Bone marrow (tissue), 2 donors: ENCODE data around the gene GPATCH2L.

Experiments
- DNase-seq, 2 donors: peaks; one replicate each; lab custom pipeline; 2025; lab: John Stamatoyannopoulos, UW

Gene GPATCH2L

DNA sequence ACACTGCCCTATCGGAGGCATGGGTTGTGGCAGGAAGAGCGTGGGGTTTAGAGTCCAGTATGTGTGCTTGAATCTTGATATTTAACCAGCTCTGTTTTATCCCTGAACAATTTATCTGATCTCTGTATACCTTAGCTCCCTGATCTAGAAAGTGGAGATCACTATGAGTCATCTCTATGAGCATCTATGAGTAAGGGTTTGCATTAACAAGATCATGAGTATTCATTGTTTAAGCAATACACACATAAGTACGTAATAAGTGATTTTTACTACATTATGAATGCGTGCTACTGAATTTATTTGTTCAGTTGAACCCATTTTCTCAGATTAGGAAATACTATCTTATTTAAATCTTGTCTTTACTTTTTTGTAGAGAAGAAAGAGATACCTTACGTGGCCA, 49.4 kb downstream of the GPATCH2L start:
- no peak for DNase-seq

- DNase-seq: no peak
These were observed 51.6 kb downstream of the GPATCH2L start for GRCh38 chr14:76203086-76204001.

DNA sequence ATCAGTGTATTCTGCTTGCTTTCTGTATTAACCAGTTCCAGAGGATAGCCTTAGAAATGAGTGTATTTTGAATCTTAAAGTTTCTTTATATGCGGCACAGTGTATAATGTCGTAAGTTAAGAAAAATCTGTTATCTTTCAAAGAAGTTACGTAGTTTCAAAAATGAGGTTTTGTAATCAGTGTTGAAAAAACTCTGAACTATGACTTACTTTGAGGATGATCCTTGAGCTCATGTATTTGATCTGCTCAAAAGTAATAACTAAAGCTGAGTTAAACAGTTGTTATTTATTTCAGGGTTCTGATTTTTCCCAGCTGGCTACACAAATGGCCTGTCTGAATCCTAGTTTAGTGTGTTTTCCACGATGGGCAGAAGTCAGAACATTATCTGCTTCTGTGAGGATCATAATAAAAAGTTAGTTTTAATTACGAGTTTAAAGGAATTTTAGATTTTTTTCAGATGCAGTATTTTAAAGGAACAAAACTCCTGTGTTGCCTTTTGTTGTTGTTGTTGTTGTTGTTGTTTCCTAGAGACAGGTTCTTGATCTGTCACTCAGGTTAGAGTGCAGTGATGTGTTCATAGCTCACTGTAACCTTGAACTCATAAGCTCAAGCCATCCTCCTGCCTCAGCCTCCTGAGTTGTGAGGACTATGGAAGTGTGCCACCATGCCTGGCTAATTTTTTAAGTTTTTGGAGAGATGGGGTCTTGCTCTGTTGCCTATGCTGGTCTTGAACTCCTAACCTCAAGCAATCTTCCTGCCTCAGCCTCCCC, 52.9 kb downstream of the GPATCH2L start:
- DNase-seq: no peak

DNA sequence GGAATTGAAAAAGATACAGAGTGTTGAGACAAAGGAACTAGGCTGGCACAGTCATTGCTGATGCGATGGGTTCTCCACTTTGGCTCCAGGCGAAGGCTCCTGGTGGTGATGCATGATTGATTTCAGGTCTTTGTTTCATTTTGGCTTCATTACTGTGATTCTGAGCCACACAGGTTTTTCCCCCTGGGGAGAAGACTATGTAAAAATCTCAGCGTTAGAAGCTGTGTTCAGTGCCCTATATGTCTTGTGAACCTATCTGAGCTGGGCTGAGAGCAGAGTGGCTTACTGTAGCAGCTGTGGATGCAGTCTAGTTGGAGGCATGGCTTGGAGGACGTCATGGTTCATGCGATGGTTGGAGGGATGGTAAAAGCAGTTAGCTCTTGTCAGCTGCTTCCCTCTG, 54.0 kb downstream of the GPATCH2L start:
- no peak for DNase-seq

- DNase-seq: no peak
These were observed 56.6 kb downstream of the GPATCH2L start for GRCh38 chr14:76208340-76208739.

DNA sequence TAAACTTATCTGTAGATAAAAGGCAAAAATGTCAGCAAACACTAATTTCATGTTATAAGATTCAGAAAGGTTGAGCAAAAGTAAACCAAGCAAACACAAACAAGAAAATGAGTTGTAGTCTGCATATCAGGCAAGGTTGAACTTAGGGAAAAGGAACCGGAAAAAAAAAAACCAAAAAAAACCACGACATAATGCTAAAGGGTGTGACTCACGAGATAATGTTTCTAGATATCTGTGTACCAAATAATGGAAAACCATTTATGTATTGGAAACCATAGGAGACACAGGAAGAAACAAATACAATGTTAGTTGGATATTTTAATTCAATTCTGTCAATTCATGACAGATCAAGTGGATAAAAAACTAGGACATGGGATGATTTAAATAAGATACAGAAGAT, 60.5 kb downstream of the GPATCH2L start:
- DNase-seq: no peak

DNA sequence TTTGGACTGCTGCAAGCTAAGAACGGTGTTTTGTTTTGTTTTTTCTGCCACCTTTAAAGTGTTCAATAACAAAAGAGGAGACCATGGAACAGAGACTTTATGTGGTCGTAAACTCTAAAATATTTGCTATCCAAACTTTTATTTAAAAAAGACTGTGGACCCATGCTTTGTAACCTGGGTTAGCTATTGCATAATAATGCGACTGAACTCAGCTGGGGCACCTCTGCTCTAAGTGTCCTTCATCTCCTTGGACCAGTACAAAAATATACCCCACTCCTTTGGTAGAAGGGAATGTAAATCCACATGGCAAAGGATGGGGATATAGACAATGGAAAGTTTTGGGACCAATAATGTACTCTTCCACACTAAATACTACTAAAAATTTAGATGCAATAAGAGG, 65.5 kb downstream of the GPATCH2L start:
- no peak for DNase-seq

- no peak for DNase-seq
These were observed 66.9 kb downstream of the GPATCH2L start for GRCh38 chr14:76218662-76219061.

- no peak for DNase-seq
These were observed 68.2 kb downstream of the GPATCH2L start for GRCh38 chr14:76219873-76220272.

DNA sequence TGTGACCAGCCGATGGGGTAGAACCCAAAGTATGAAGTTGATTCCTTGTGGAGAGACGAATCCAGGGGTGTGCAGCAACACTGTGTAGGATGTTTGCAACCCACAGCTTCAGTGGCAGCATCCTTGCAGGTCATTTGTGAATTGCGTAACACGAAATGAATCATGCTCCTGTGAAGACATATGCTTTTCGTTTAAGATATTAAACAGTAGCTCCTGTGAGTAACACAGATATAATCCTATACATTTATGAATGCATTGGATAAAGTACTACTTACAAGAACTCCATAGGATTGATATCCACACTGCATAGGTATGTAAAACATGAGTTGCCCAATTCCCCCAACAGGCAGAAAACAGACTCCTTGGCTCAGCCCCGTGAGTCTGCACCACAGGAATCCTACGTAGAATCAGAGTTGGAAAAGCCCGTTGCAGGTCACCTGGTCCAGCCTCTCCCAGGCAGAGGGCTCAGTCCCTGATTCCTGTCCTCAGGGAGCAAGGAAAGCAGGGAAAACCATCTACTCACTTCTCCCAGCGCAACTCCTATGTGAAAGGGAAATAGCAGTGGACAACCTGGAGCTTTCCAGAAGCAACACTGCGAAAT, 75.8 kb downstream of the GPATCH2L start:
- no peak for DNase-seq

GRCh38 chr14:76228138-76228537, 76.4 kb downstream of the GPATCH2L start:
- DNase-seq: no peak

DNA sequence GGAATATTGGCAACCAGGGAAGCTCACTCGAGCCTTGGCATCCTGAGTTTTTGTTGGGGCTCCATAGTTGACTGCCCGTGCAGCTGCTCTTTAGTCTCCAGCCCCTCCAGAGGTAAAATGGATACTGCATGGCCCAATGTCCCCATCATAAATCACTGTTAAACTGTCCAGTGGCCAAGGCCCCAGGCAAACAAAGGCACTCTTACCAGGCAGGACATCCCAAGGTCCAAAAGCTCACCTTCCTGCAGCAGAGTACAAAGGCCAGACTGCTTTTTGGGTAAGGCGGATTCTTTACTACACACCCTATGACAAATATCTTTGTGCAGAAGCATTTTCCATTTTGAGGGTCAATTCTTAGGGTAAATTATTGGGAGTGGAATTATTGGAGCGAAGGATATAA, 81.1 kb downstream of the GPATCH2L start:
- no peak for DNase-seq

DNA sequence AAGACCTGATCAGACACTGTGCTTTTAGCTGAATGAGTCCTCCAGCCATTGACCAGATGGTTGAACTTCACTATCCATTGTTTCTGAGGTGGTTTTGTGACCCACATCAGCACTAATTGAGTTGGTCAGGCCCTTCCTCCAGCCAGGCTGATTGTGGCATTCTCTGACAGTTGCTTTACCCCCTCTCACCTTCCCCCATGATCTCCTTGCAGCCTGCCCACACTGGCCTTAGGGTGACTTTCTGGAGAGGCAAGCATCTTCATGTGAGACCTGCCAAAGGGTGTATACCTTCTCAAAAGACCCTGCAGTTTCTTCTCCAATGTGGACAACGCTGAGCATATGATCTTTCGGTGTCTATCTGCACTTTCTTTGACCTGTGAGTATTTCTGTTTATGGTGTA, 83.9 kb downstream of the GPATCH2L start:
- DNase-seq: no peak

DNA sequence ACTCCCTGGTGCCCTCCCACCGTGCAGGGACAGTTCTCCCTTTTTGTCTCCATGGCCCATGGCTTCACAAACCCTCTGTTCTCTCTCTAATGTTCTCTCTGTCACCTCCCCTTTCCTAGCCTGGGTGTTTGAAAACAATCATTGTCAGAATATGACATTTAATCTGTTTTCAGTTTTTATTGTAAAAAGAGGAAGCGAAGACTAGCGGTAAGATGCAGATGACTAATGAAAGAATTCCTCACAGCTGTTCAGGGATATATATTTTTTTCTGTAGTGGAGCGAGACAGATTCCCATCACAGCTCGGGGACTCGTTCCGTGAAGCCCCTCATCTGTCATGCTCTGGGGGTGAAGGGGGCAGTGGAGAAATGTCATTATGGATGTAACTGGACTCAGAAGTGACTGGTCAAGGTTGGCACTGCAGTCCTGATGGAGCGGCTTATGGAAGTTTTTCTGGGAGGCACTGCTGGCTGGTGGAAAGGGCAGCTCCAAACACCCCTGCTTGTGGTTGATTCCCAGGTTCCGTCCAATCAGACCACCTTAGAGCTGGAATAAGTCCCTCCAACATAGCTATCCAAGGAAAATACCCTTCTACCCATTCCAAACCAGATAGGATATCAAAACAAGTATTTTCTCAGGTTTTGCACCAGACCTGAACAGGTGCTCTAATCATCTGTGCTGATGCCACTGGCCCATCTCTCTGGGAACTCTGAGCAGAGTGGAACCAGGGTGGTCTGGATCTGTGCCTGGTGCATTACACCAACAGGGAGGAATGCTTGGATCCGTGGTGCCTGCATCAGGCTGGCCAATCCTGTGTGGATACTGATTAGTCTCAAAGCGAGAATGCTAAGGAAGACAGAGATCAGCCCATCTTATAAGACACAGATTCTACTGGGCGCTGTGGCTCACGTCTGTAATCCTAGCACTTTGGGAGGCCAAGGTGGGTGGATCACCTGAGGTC, 84.7 kb downstream of the GPATCH2L start:
- no peak for DNase-seq

DNA sequence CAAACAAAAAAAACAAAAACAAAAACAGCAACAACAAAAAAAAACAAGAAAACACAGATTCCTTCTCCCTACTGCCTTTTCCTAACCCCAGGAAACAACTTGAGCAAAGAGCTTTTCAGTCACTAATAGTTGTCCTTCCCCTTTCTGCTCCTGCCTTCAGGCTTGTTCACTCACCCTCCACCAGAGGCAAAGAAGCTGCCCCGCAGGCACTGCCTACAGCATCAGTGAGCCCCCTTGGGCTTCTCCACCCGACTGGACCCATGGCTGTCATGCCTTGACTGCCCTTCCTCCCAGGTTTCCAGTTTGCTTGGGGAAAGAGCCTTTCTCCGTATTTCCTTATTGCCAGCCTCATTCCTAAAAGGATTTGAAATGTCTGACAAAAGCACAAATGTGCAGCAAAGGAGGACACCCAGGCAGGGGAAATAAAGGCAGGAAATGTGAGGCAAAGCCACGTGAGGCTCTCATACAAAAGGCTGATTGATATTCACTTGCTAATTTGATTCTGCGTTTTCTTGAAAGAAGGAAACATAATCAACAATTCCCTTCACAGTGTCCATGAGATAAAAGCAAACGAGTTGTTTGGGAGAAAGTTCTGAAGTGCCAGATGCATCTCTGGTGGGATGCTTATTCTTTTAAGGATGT, 85.7 kb downstream of the GPATCH2L start:
- no peak for DNase-seq

DNA sequence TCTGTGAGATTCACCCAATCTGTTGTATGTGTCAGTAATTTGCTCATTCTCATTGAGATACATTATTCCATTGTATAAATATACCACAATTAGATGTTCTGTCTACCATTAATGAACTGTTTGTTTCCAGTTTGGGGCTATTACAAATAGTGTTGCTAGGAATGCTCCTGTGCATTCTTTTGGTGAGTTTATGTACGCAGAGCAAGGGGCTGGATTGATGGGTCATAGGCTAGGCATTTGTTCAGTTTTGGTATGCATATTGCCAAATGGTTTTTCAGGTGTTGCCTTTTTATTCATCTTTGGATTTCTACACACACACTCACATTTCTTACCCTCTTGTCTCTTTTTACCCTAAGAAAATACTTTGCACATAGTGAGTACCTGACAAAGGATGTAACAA, 93.4 kb downstream of the GPATCH2L start:
- no peak for DNase-seq

DNA sequence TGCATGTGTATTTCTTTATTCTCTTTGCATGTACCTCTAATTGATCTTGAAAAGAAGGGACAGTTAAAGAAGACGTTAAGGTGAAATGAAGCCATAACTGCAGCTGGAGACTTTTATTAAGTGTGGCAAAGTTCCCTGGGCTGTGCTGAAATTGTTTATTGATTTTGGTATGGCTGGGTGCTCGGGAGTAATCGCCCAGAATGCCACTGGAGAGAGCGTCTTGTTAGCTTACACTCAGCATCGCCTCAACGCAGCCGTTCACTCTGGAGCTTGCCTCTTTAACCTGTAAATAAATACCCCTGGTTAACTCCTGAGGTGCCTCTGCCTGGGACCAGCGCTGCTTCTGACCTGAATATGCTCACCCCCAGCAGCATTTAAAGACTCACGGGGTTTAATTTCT, 98.6 kb downstream of the GPATCH2L start:
- no peak for DNase-seq

GRCh38 chr14:76252471-76252870, 100.7 kb downstream of the GPATCH2L start:
- no peak for DNase-seq

GRCh38 chr14:76253111-76253510, 101.4 kb downstream of the GPATCH2L start:
- DNase-seq: no peak

DNA sequence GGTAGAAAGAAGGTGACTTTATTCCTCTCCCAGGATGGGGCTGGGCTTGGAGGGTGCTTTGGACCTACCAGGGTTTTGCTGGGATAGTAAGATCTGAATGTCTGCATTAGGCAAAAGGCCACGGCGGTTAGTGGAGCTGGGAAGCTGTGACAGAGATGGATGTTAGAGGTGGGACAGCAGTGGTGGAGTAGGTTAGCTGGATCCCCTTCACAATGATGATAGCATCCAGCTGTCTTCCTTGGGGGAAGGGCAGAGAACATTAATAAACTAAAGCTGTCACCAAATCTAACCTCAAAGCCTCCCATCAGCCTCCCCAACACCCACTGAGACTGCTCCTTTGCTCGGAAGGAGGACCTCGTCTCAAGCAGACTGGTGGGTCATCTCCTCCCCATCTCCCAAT, 104.8 kb downstream of the GPATCH2L start:
- DNase-seq: no peak

DNA sequence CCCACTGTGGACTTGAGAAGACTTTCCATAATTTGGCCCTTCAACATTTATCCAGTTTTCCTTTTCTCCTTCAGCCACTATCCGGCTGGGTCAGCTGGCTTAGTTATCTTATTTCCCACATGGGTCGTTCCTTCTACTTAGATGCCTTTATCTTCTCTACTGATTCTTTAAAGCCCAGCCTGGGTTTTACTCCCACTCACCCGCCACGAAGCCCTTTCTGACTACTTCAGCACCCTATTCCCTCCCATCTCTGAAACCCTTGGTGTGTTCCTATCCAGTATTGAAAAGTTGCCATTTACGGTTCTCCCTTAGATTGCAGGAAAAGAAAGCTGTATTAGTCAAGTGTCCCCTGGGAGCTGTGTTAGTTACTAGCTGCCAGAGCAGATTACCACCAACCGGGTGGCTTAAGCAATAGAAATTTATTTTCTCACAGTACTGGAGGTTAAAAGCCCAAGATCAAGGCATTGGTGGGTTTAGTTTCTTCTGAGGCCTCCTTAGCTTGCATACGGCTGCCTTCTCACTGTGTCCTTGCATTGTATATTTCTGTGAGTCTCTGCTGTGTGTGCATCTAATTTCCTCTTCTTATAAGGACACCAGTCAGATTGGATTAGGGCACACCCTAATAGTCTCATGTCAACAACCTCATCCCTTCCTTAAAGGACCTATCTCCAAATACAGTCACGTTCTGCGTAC, 105.5 kb downstream of the GPATCH2L start:
- no peak for DNase-seq
